ENCODE data around the gene NRXN3. TPM values are rescaled to one million over a fixed set of nuclear protein-coding genes. Genes with fewer than 3 reads are reported as not detected.

The NRXN3 gene
- total and polyA plus RNA-seq, 4 donors: 0.07 to 1.2 (median 0.23) TPM

- Histone ChIP-seq H3K27ac (ENCODE audit: low read depth in 1 of 2, low read length in 2 of 2) (no peak overlapping the region), H3K4me1 (ENCODE audit: control insufficient read depth in 4 of 4, insufficient read depth in 4 of 4, low read length in 3 of 4) (no peaks in the 10 kb centered on the region), H3K9me3 (ENCODE audit: control insufficient read depth in 4 of 4, low read length in 3 of 4) (no peaks in the 10 kb centered on the region), H3K4me3 (ENCODE audit: low read depth in 1 of 3, low read length in 3 of 3) (no peak overlapping the region), H3K36me3 (ENCODE audit: control insufficient read depth in 4 of 4, insufficient read depth in 3 of 4, low read depth in 1 of 4, low read length in 3 of 4) (no peaks in the 10 kb centered on the region), H3K27me3 (ENCODE audit: control insufficient read depth in 4 of 4, insufficient read depth in 4 of 4, low read length in 3 of 4) (peaks cover 0 to 4% (median 1%) of the 10 kb centered on the region in 4 donors), H3K9ac (ENCODE audit: low read depth in 1 of 2, low read length in 2 of 2) (no peak overlapping the region)
- WGBS: 60% methylated on average over 2 of the region's 2 CpGs
- TF ChIP-seq REST (IDR thresholded peaks at IDR 0.05) (no peak), HNF4A (conservative IDR thresholded peaks at IDR 0.05) (no peak), JUND (IDR thresholded peaks at IDR 0.05) (no peak), FOXA2 (IDR thresholded peaks at IDR 0.05) (no peak), RXRA (IDR thresholded peaks at IDR 0.05) (no peak), CTCF (IDR thresholded peaks at IDR 0.05; ENCODE audit: low read depth, low read length, missing input control) (no peak), GABPA (IDR thresholded peaks at IDR 0.05 in 1 of 2, conservative IDR thresholded peaks at IDR 0.05 in 1 of 2) (no peak), NR2F2 (IDR thresholded peaks at IDR 0.05) (no peak), TAF1 (conservative IDR thresholded peaks at IDR 0.05) (no peak), MAX (IDR thresholded peaks at IDR 0.05) (no peak), FOXA1 (IDR thresholded peaks at IDR 0.05) (no peak), HNF4G (IDR thresholded peaks at IDR 0.05) (no peak), SP1 (IDR thresholded peaks at IDR 0.05) (no peak), RAD21 (IDR thresholded peaks at IDR 0.05) (no peak), EGR1 (IDR thresholded peaks at IDR 0.05; ENCODE audit: low read depth in 2 of 2) (no peak)
- TF ChIP-seq, protein P1, sequence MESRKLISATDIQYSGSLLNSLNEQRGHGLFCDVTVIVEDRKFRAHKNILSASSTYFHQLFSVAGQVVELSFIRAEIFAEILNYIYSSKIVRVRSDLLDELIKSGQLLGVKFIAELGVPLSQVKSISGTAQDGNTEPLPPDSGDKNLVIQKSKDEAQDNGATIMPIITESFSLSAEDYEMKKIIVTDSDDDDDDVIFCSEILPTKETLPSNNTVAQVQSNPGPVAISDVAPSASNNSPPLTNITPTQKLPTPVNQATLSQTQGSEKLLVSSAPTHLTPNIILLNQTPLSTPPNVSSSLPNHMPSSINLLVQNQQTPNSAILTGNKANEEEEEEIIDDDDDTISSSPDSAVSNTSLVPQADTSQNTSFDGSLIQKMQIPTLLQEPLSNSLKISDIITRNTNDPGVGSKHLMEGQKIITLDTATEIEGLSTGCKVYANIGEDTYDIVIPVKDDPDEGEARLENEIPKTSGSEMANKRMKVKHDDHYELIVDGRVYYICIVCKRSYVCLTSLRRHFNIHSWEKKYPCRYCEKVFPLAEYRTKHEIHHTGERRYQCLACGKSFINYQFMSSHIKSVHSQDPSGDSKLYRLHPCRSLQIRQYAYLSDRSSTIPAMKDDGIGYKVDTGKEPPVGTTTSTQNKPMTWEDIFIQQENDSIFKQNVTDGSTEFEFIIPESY (IDR thresholded peaks at IDR 0.05): no peak
- TF ChIP-seq, protein P2, sequence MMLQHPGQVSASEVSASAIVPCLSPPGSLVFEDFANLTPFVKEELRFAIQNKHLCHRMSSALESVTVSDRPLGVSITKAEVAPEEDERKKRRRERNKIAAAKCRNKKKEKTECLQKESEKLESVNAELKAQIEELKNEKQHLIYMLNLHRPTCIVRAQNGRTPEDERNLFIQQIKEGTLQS (IDR thresholded peaks at IDR 0.05): no peak
- no peak for DNase-seq (ENCODE audit: low spot score)
Measured at GRCh38 chr14:78307671-78308070, 137.5 kb downstream of the NRXN3 start.

DNA sequence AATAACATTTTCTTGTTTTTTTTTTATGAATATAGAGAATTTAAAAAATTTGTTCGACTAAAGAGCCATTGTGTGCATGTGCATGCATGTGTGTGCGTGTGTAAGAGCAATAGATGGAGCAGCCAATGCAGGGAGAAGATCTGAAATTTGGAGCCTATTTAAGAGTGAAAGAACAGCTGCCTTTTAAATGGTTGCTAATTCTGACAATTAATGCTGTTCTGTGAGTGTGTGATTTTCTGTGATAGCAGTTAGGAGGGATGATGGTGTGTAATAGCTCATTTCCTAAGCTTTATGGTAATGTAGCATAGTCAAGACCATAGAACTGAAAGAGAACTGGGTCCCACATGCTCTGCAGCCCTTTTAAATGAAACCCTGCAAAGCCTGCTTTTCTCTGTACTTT is 137.9 kb downstream of the NRXN3 start:
- H3K9ac ChIP-seq (ENCODE audit: low read depth in 1 of 2, low read length in 2 of 2): no peak overlapping the region
- H3K27me3 ChIP-seq (ENCODE audit: control insufficient read depth in 4 of 4, insufficient read depth in 4 of 4, low read length in 3 of 4): peaks cover 0 to 4% (median 1%) of the 10 kb centered on the region in 4 donors
- TF ChIP-seq MAX (IDR thresholded peaks at IDR 0.05): no peak
- TF ChIP-seq, protein P2 (IDR thresholded peaks at IDR 0.05): no peak
- TF ChIP-seq REST (IDR thresholded peaks at IDR 0.05): no peak
- no peak for TF ChIP-seq FOXA1 (IDR thresholded peaks at IDR 0.05)
- TF ChIP-seq RXRA (IDR thresholded peaks at IDR 0.05): no peak
- no peak for TF ChIP-seq FOXA2 (IDR thresholded peaks at IDR 0.05)
- no peak for TF ChIP-seq HNF4G (IDR thresholded peaks at IDR 0.05)
- TF ChIP-seq NR2F2 (IDR thresholded peaks at IDR 0.05): no peak
- WGBS: 59% methylated on average over 2 of the region's 2 CpGs
- H3K9me3 ChIP-seq (ENCODE audit: control insufficient read depth in 4 of 4, low read length in 3 of 4): no peaks in the 10 kb centered on the region
- H3K4me3 ChIP-seq (ENCODE audit: low read depth in 1 of 3, low read length in 3 of 3): no peak overlapping the region
- H3K36me3 ChIP-seq (ENCODE audit: control insufficient read depth in 4 of 4, insufficient read depth in 3 of 4, low read depth in 1 of 4, low read length in 3 of 4): no peaks in the 10 kb centered on the region
- H3K4me1 ChIP-seq (ENCODE audit: control insufficient read depth in 4 of 4, insufficient read depth in 4 of 4, low read length in 3 of 4): no peaks in the 10 kb centered on the region
- no peak overlapping the region for H3K27ac ChIP-seq (ENCODE audit: low read depth in 1 of 2, low read length in 2 of 2)
- no peak for DNase-seq (ENCODE audit: low spot score)
